Duodenal mucosa (tissue), 2 donors: ENCODE data around the gene ZNF28.
"Not testable (repeated sequence)": the region's sequence is repeated elsewhere in the genome, so short reads cannot be mapped to it uniquely, and the experiment has no call there.

Experiments
- H3K27ac ChIP-seq: one replicate; pipeline ENCODE4 v1.7.0; 2013; ENCODE audit warnings: low read depth, low read length
- H3K27me3 ChIP-seq, 2 donors: one replicate each; pipeline ENCODE4 v1.7.0; 2013; ENCODE audit warnings: low read length in 2 of 2, control low read depth in 1 of 2; ENCODE audit not compliant: insufficient read depth in 2 of 2, control insufficient read depth in 1 of 2
- H3K36me3 ChIP-seq, 2 donors: one replicate each; pipeline ENCODE4 v1.7.0; 2013; ENCODE audit warnings: low read length in 2 of 2, control low read depth in 1 of 2; ENCODE audit not compliant: insufficient read depth in 2 of 2, control insufficient read depth in 1 of 2
- H3K4me1 ChIP-seq, 2 donors: one replicate each; pipeline ENCODE4 v1.7.0; 2013; ENCODE audit warnings: low read length in 2 of 2, control low read depth in 1 of 2; ENCODE audit not compliant: insufficient read depth in 2 of 2, control insufficient read depth in 1 of 2
- H3K4me3 ChIP-seq, 2 donors: one replicate each; pipeline ENCODE4 v1.7.0; 2013; ENCODE audit warnings: low read length in 2 of 2, low read depth in 1 of 2
- H3K9ac ChIP-seq, 2 donors: one replicate each; pipeline ENCODE4 v1.7.0; 2013; ENCODE audit warnings: low read length in 2 of 2, low read depth in 1 of 2
- H3K9me3 ChIP-seq, 2 donors: one replicate each; pipeline ENCODE4 v1.7.0; 2013; ENCODE audit warnings: low read length in 2 of 2, control low read depth in 1 of 2; ENCODE audit not compliant: control insufficient read depth in 1 of 2

ZNF28 gene

GRCh38 chr19:52778811-52779210 is 42.6 kb downstream of the ZNF28 start:
- H3K27ac ChIP-seq, result no peak overlapping the region
- no peaks in the 10 kb centered on the region for H3K27me3 ChIP-seq
- no peak overlapping the region for H3K4me3 ChIP-seq
- no peak overlapping the region for H3K9ac ChIP-seq
- H3K9me3 ChIP-seq, result peaks cover 5 to 7% of the 10 kb centered on the region in 2 donors
- no peaks in the 10 kb centered on the region for H3K4me1 ChIP-seq
- H3K36me3 ChIP-seq, result peaks cover 20 to 56% of the 10 kb centered on the region in 2 donors

- H3K9ac ChIP-seq, H3K27ac ChIP-seq, H3K4me3 ChIP-seq, H3K36me3 ChIP-seq, H3K4me1 ChIP-seq, H3K27me3 ChIP-seq, H3K9me3 ChIP-seq: not testable (repeated sequence)
These were observed 65.0 kb downstream of the ZNF28 start for GRCh38 chr19:52756447-52756846.

- H3K9me3 ChIP-seq, result no peaks in the 10 kb centered on the region
- H3K4me3 ChIP-seq, result no peak overlapping the region
- no peak overlapping the region for H3K27ac ChIP-seq
- H3K36me3 ChIP-seq, result no peaks in the 10 kb centered on the region
- no peaks in the 10 kb centered on the region for H3K4me1 ChIP-seq
- H3K27me3 ChIP-seq, result no peaks in the 10 kb centered on the region
- H3K9ac ChIP-seq, result no peak overlapping the region
These were observed 71.7 kb downstream of the ZNF28 start for GRCh38 chr19:52749780-52750179.

- H3K4me3 ChIP-seq, result no peak overlapping the region
- H3K4me1 ChIP-seq, result no peaks in the 10 kb centered on the region
- no peak overlapping the region for H3K27ac ChIP-seq
- H3K9ac ChIP-seq, result no peak overlapping the region
- no peaks in the 10 kb centered on the region for H3K27me3 ChIP-seq
- no peaks in the 10 kb centered on the region for H3K36me3 ChIP-seq
- H3K9me3 ChIP-seq, result no peaks in the 10 kb centered on the region
These were observed 73.0 kb downstream of the ZNF28 start for GRCh38 chr19:52748336-52748950.
